Measurements from ENCODE around the gene PPIB.

GRCh38 chr15:64162478-64162868, 349 bp downstream of the PPIB start:
- TF ChIP-seq CTCF (optimal IDR thresholded peaks at IDR 0.05 in 1 of 3, IDR thresholded peaks at IDR 0.05 in 1 of 3, conservative IDR thresholded peaks at IDR 0.05 in 1 of 3; ENCODE audit: extremely low read depth in 1 of 3, insufficient read depth in 2 of 3, low read length in 3 of 3) (no peak), EZH2 (IDR thresholded peaks at IDR 0.05; ENCODE audit: low read length) (no peak)
